Measurements from ENCODE around the gene CYB5R3.

Gene CYB5R3

GRCh38 chr22:42587588-42588175 is 61.5 kb downstream of the CYB5R3 start:
- no peak overlapping the region for H3K4me3 ChIP-seq (ENCODE audit: low read depth, low read length)
- in situ Hi-C loops (cut with HindIII; ENCODE audit: low sequenced_read_pairs) = no loop called here
- DNase-seq (ENCODE audit: low read depth, low spot score) = no peak
- TF ChIP-seq CTCF (IDR thresholded peaks at IDR 0.05; ENCODE audit: low read depth, low read length) = no peak

GRCh38 chr22:42586381-42586780 is 62.8 kb downstream of the CYB5R3 start:
- no peak for DNase-seq (ENCODE audit: low read depth, low spot score)
- in situ Hi-C loops (cut with HindIII; ENCODE audit: low sequenced_read_pairs) = no loop called here
- no peak for TF ChIP-seq CTCF (IDR thresholded peaks at IDR 0.05; ENCODE audit: low read depth, low read length)
- H3K4me3 ChIP-seq (ENCODE audit: low read depth, low read length) = no peak overlapping the region

- no peak overlapping the region for H3K4me3 ChIP-seq (ENCODE audit: low read depth, low read length)
- no peak for DNase-seq (ENCODE audit: low read depth, low spot score)
- in situ Hi-C loops (cut with HindIII; ENCODE audit: low sequenced_read_pairs) = no loop called here
- no peak for TF ChIP-seq CTCF (IDR thresholded peaks at IDR 0.05; ENCODE audit: low read depth, low read length)
Observed at GRCh38 chr22:42585096-42585495, 64.1 kb downstream of the CYB5R3 start.

GRCh38 chr22:42584364-42584940 is 64.7 kb downstream of the CYB5R3 start:
- no peak for TF ChIP-seq CTCF (IDR thresholded peaks at IDR 0.05; ENCODE audit: low read depth, low read length)
- no peak overlapping the region for H3K4me3 ChIP-seq (ENCODE audit: low read depth, low read length)
- in situ Hi-C loops (cut with HindIII; ENCODE audit: low sequenced_read_pairs) = no loop called here
- DNase-seq (ENCODE audit: low read depth, low spot score) = no peak

GRCh38 chr22:42582987-42583386 is 66.2 kb downstream of the CYB5R3 start:
- in situ Hi-C loops (cut with HindIII; ENCODE audit: low sequenced_read_pairs) = no loop called here

More at GRCh38 chr22:42582987-42583386, 66.2 kb downstream of the CYB5R3 start:
- no peak overlapping the region for H3K4me3 ChIP-seq (ENCODE audit: low read depth, low read length)
- no peak for DNase-seq (ENCODE audit: low read depth, low spot score)
- no peak for TF ChIP-seq CTCF (IDR thresholded peaks at IDR 0.05; ENCODE audit: low read depth, low read length)
